ENCODE results near the gene CTXN2.

Gene CTXN2

GRCh38 chr15:48244921-48245320 lies 53.5 kb downstream of the CTXN2 start:
- Histone ChIP-seq H3K27ac (ENCODE audit: low read depth, low read length) (no peak overlapping the region), H3K4me3 (ENCODE audit: insufficient read depth, low read length, poor library complexity, severe bottlenecking) (no peak overlapping the region), H3K4me2 (ENCODE audit: low read depth, low read length, poor library complexity, severe bottlenecking) (no peak overlapping the region), H3K27me3 (ENCODE audit: low read length) (no peaks in the 10 kb centered on the region), H3K79me2 (ENCODE audit: insufficient read depth, low read length) (no peaks in the 10 kb centered on the region), H3K36me3 (ENCODE audit: low read length) (no peaks in the 10 kb centered on the region), H4K20me1 (ENCODE audit: low read depth, low read length) (no peaks in the 10 kb centered on the region), H3K9ac (ENCODE audit: low read length) (no peak overlapping the region), H3F3A (ENCODE audit: insufficient read depth) (no peaks in the 10 kb centered on the region), H2AFZ (ENCODE audit: low read depth, low read length, severe bottlenecking) (no peak overlapping the region), H3K9me2 (replicated peaks; ENCODE audit: insufficient read depth, low read length) (no peaks in the 10 kb centered on the region), H3K9me3 (ENCODE audit: insufficient read depth, low read length) (no peaks in the 10 kb centered on the region)
- TF ChIP-seq, protein P1, sequence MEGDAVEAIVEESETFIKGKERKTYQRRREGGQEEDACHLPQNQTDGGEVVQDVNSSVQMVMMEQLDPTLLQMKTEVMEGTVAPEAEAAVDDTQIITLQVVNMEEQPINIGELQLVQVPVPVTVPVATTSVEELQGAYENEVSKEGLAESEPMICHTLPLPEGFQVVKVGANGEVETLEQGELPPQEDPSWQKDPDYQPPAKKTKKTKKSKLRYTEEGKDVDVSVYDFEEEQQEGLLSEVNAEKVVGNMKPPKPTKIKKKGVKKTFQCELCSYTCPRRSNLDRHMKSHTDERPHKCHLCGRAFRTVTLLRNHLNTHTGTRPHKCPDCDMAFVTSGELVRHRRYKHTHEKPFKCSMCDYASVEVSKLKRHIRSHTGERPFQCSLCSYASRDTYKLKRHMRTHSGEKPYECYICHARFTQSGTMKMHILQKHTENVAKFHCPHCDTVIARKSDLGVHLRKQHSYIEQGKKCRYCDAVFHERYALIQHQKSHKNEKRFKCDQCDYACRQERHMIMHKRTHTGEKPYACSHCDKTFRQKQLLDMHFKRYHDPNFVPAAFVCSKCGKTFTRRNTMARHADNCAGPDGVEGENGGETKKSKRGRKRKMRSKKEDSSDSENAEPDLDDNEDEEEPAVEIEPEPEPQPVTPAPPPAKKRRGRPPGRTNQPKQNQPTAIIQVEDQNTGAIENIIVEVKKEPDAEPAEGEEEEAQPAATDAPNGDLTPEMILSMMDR (IDR thresholded peaks at IDR 0.05; ENCODE audit: insufficient read depth, low read length, poor library complexity, severe bottlenecking): no peak
- TF ChIP-seq EZH2phosphoT487 (conservative IDR thresholded peaks at IDR 0.05; ENCODE audit: low read length): no peak

DNA sequence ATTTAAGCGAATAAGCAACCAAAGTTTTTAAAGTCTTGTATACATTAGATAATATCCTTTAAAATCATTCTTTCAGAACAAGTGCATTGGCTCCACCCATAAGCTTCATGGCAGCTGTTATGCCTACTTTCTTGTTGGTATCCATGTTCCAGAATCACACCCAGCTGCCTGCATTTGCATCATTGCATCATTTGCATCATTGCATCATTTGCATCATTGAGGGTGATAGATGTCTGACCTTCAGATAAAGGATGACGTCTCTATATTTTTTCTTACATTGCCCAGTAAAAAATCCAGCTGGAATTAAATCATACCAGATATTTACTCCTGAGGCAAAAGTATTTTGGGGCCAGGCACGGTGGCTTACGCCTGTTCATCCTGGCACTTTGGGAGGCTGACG lies 56.9 kb downstream of the CTXN2 start:
- Histone ChIP-seq H3K27me3 (ENCODE audit: low read length) (no peaks in the 10 kb centered on the region), H2AFZ (ENCODE audit: low read depth, low read length, severe bottlenecking) (no peak overlapping the region), H3F3A (ENCODE audit: insufficient read depth) (no peaks in the 10 kb centered on the region), H3K4me3 (ENCODE audit: insufficient read depth, low read length, poor library complexity, severe bottlenecking) (no peak overlapping the region), H3K9ac (ENCODE audit: low read length) (no peak overlapping the region), H3K9me3 (ENCODE audit: insufficient read depth, low read length) (no peaks in the 10 kb centered on the region), H3K4me2 (ENCODE audit: low read depth, low read length, poor library complexity, severe bottlenecking) (no peak overlapping the region), H3K79me2 (ENCODE audit: insufficient read depth, low read length) (no peaks in the 10 kb centered on the region), H4K20me1 (ENCODE audit: low read depth, low read length) (no peaks in the 10 kb centered on the region), H3K27ac (ENCODE audit: low read depth, low read length) (no peak overlapping the region), H3K9me2 (replicated peaks; ENCODE audit: insufficient read depth, low read length) (no peaks in the 10 kb centered on the region), H3K36me3 (ENCODE audit: low read length) (no peaks in the 10 kb centered on the region)
- TF ChIP-seq EZH2phosphoT487 (conservative IDR thresholded peaks at IDR 0.05; ENCODE audit: low read length): no peak
- TF ChIP-seq, protein P1 (IDR thresholded peaks at IDR 0.05; ENCODE audit: insufficient read depth, low read length, poor library complexity, severe bottlenecking): no peak

DNA sequence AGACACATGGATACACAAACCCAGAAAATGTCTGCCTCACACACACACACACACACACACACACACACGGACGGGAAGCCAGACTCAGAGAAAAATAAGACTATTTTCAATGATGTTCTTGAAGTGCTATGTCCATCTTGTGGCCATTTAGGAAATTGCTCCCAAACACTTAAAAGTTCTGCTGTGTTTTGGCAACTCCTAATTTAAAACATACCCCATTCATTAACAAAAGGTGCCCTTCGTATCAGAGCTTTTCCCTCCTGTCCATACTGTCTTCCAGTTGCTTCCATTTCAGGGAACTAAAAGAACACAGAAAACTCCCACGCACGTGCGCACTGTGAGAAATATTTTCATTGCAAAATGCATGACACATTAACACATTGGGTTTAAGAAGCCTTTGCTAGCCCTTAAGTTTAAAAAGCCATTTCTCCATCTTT lies 59.2 kb downstream of the CTXN2 start:
- Histone ChIP-seq H3K27ac (ENCODE audit: low read depth, low read length) (no peak overlapping the region), H3K9me2 (replicated peaks; ENCODE audit: insufficient read depth, low read length) (no peaks in the 10 kb centered on the region), H3K79me2 (ENCODE audit: insufficient read depth, low read length) (no peaks in the 10 kb centered on the region), H2AFZ (ENCODE audit: low read depth, low read length, severe bottlenecking) (no peak overlapping the region), H3K4me2 (ENCODE audit: low read depth, low read length, poor library complexity, severe bottlenecking) (no peak overlapping the region), H3K9ac (ENCODE audit: low read length) (no peak overlapping the region), H3K4me3 (ENCODE audit: insufficient read depth, low read length, poor library complexity, severe bottlenecking) (no peak overlapping the region), H3K9me3 (ENCODE audit: insufficient read depth, low read length) (no peaks in the 10 kb centered on the region), H3K27me3 (ENCODE audit: low read length) (no peaks in the 10 kb centered on the region), H3F3A (ENCODE audit: insufficient read depth) (no peaks in the 10 kb centered on the region), H4K20me1 (ENCODE audit: low read depth, low read length) (no peaks in the 10 kb centered on the region), H3K36me3 (ENCODE audit: low read length) (no peaks in the 10 kb centered on the region)
- TF ChIP-seq EZH2phosphoT487 (conservative IDR thresholded peaks at IDR 0.05; ENCODE audit: low read length): no peak
- TF ChIP-seq, protein P1 (IDR thresholded peaks at IDR 0.05; ENCODE audit: insufficient read depth, low read length, poor library complexity, severe bottlenecking): peak; percentile 22
